Endothelial cell of umbilical vein (primary cell): ENCODE results near the gene CUX1. TPM values are rescaled to one million over a fixed set of nuclear protein-coding genes. Genes with fewer than 3 reads are reported as not detected.

ENCODE experiments used
- BruUV-seq: library from RNA; stranded (reverse); fragments of 400-500 nt; replicated peaks from 2 replicates; lab custom pipeline; 2021; lab: Mats Ljungman, UMichigan
- CTCF ChIA-PET: fragments of 300-600, 350-600 bp; sonication (Branson Sonifier 250); formaldehyde crosslinking; loops from one replicate; lab custom pipeline; 2021; ENCODE audit warnings: antibody characterized with exemption, inconsistent platforms; lab: Charles Lee
- POLR2A ChIA-PET: fragments of 300-600, 350-600 bp; sonication (Branson Sonifier 250); formaldehyde crosslinking; loops from one replicate; lab custom pipeline; 2021; ENCODE audit warnings: antibody characterized with exemption, inconsistent platforms; lab: Charles Lee
- DNase-seq: peaks from one replicate; pipeline ENCODE4 v3.0.0-alpha.2; 2011; ENCODE audit warnings: low read depth, low spot score
- FAIRE-seq: peaks from 2 replicates; lab custom pipeline; 2011; peaks lifted over from hg19 to GRCh38; lab: Jason Lieb, UNC
- H2AFZ ChIP-seq: 2 replicates; pipeline ENCODE4 v1.6.0; 2012; ENCODE audit warnings: low read depth, low read length, control low read depth, inconsistent platforms
- H3K27ac ChIP-seq: 2 replicates; pipeline ENCODE4 v1.5.1; 2011; ENCODE audit warnings: low read depth, mild to moderate bottlenecking, control low read depth, low read length, moderate library complexity; ENCODE audit not compliant: insufficient read depth
- H3K27me3 ChIP-seq, 2 experiments: 2 replicates each; pipeline versions ENCODE4 v1.6.0 to v1.6.1; 2011; ENCODE audit warnings: low read length in 2 of 2, mixed read lengths in 1 of 2; ENCODE audit not compliant: control insufficient read depth in 2 of 2, insufficient read depth in 2 of 2
- H3K36me3 ChIP-seq, 2 experiments: 2 replicates in 1 of 2; 3 replicates in 1 of 2; pipeline ENCODE4 v1.5.1; 2011; ENCODE audit warnings: low read length in 2 of 2, mild to moderate bottlenecking in 1 of 2, moderate library complexity in 1 of 2; ENCODE audit not compliant: control insufficient read depth in 2 of 2, insufficient read depth in 2 of 2; ENCODE audit errors: extremely low read depth in 1 of 2
- H3K4me1 ChIP-seq: 3 replicates; pipeline ENCODE4 v1.5.1; 2011; ENCODE audit warnings: mild to moderate bottlenecking, low read length; ENCODE audit not compliant: control insufficient read depth, insufficient read depth; ENCODE audit errors: extremely low read depth
- H3K4me2 ChIP-seq: 2 replicates; pipeline ENCODE4 v1.6.1; 2011; ENCODE audit warnings: low read length, control low read depth, mixed read lengths; ENCODE audit not compliant: insufficient read depth
- H3K4me3 ChIP-seq, 3 experiments: fragments of 200-600 bp in 1 of 3; sonication (generic), shearing (Covaris generic) in 1 of 3; replicated peaks in 1 of 3; 2 replicates each; pipeline ENCODE4 v1.5.1; 2011 to 2016; ENCODE audit warnings: control low read depth in 3 of 3, low read length in 3 of 3, mild to moderate bottlenecking in 2 of 3, inconsistent platforms in 1 of 3, low read depth in 1 of 3, moderate library complexity in 1 of 3; ENCODE audit not compliant: insufficient read depth in 1 of 3
- H3K79me2 ChIP-seq: 2 replicates; pipeline ENCODE4 v1.6.0; 2012; ENCODE audit warnings: low read length, inconsistent platforms; ENCODE audit not compliant: control insufficient read depth, insufficient read depth
- H3K9ac ChIP-seq: replicated peaks from 2 replicates; pipeline ENCODE3; 2011; ENCODE audit warnings: low read length, control low read depth; ENCODE audit not compliant: insufficient read depth; ENCODE audit errors: extremely low read depth
- H3K9me1 ChIP-seq: replicated peaks from 3 replicates; pipeline ENCODE4 v1.6.0; 2011; ENCODE audit warnings: mild to moderate bottlenecking, low read length; ENCODE audit not compliant: control insufficient read depth, insufficient read depth; ENCODE audit errors: extremely low read depth
- H3K9me3 ChIP-seq: replicated peaks from 2 replicates; pipeline ENCODE4 v1.5.1; 2012; ENCODE audit warnings: low read length, inconsistent platforms; ENCODE audit not compliant: control insufficient read depth, insufficient read depth
- H4K20me1 ChIP-seq: replicated peaks from 2 replicates; pipeline ENCODE3; 2011; ENCODE audit warnings: mild to moderate bottlenecking, low read length; ENCODE audit not compliant: control insufficient read depth, insufficient read depth; ENCODE audit errors: extremely low read depth
- CTCF ChIP-seq, 2 donors: IDR thresholded peaks; 1 replicate in 1 of 2; 2 replicates in 1 of 2; pipeline ENCODE4 v1.5.1; 2011; ENCODE audit warnings: low read length in 2 of 2, mild to moderate bottlenecking in 2 of 2, moderate library complexity in 2 of 2, control low read depth in 1 of 2, inconsistent platforms in 1 of 2, low read depth in 1 of 2; ENCODE audit not compliant: insufficient read depth in 1 of 2; ENCODE audit errors: extremely low read depth in 1 of 2
- EZH2 ChIP-seq: IDR thresholded peaks from 2 replicates; pipeline ENCODE4 v1.6.1; 2012; ENCODE audit warnings: borderline replicate concordance, low read depth, mild to moderate bottlenecking, moderate library complexity, low read length, inconsistent platforms; ENCODE audit not compliant: severe bottlenecking
- FOS ChIP-seq: IDR thresholded peaks from 2 replicates; pipeline ENCODE4 v1.6.1; 2011; ENCODE audit warnings: mild to moderate bottlenecking, low read length, moderate library complexity, borderline replicate concordance; ENCODE audit not compliant: insufficient read depth
- GATA2 ChIP-seq: IDR thresholded peaks from 2 replicates; pipeline ENCODE4 v1.7.0; 2011; ENCODE audit warnings: low read depth, mild to moderate bottlenecking, moderate library complexity, mixed read lengths, low read length; ENCODE audit not compliant: insufficient read length, insufficient read depth
- JUN ChIP-seq: IDR thresholded peaks from 2 replicates; pipeline ENCODE4 v1.6.1; 2011; ENCODE audit warnings: borderline replicate concordance, low read depth; ENCODE audit not compliant: insufficient read length, insufficient read depth
- MAX ChIP-seq: IDR thresholded peaks from 2 replicates; pipeline ENCODE4 v1.6.1; 2011; ENCODE audit not compliant: insufficient read depth, insufficient read length
- MYC ChIP-seq: IDR thresholded peaks from one replicate; pipeline ENCODE4 v1.6.1; 2011; ENCODE audit warnings: mild to moderate bottlenecking, low read depth, low read length
- POLR2A ChIP-seq: IDR thresholded peaks from 2 replicates; pipeline ENCODE4 v1.6.1; 2012; ENCODE audit warnings: low read depth, mild to moderate bottlenecking, control low read depth, low read length
- POLR2AphosphoS5 ChIP-seq: IDR thresholded peaks from 2 replicates; pipeline ENCODE4 v1.6.1; 2012; ENCODE audit warnings: low read depth, mild to moderate bottlenecking, control low read depth, low read length, moderate library complexity; ENCODE audit not compliant: insufficient read depth
- dilution Hi-C: fragments of 300-500 bp; cut with MboI; formaldehyde crosslinking; loops from one replicate; pipeline ENCODE4 v1.15.0; 2019; ENCODE audit warnings: low sequenced_read_pairs; ENCODE audit not compliant: extremely low pct_ligation_motif_present
- intact Hi-C: fragments of 100-400 bp; cut with micrococcal nuclease; formaldehyde crosslinking; loops from one replicate; pipeline ENCODE4 v1.10.0; 2022
- polyA plus RNA-seq, 4 experiments: library from polyadenylated mRNA; depleted of rRNA in 3 of 4; stranded (reverse) in 3 of 4; unstranded in 1 of 4; fragments of >200 nt; gene quantifications; 2 replicates each; pipeline versions ENCODE4 v1.2.1 to v1.2.3, GENCODE V29; 2011 to 2012; ENCODE audit warnings: missing spikeins in 1 of 4
- total RNA-seq: library from RNA; stranded (reverse); gene quantifications from 2 replicates; pipeline ENCODE4 v1.2.3, GENCODE V29; 2021

The CUX1 gene
- total and polyA plus RNA-seq, 2 donors (not counting 3 experiments of a cell fraction or from before 2014, with no cell fraction given): 13.8 to 49.8 TPM

- H3K4me1 ChIP-seq: no peaks in the 10 kb centered on the region
- no peaks in the 10 kb centered on the region for H4K20me1 ChIP-seq
- no TSS peak for BruUV-seq
- no peak overlapping the region for H3K9ac ChIP-seq
- DNase-seq: no peak
- H3K4me2 ChIP-seq: no peak overlapping the region
- no peak overlapping the region for H2AFZ ChIP-seq
- H3K79me2 ChIP-seq: no peaks in the 10 kb centered on the region
- H3K27ac ChIP-seq: no peak overlapping the region
- POLR2A ChIA-PET: no interaction called here
- H3K9me3 ChIP-seq: no peaks in the 10 kb centered on the region
- dilution Hi-C loops: no loop called here
- no peak overlapping the region for H3K4me3 ChIP-seq
- no peaks in the 10 kb centered on the region for H3K9me1 ChIP-seq
- no peak for FAIRE-seq
- CTCF ChIA-PET: no interaction called here
- H3K27me3 ChIP-seq: no peaks in the 10 kb centered on the region
- TF ChIP-seq MYC (no peak), FOS (no peak), JUN (no peak), MAX (no peak), GATA2 (no peak), CTCF (IDR thresholded peaks at IDR 0.05; ENCODE audit: extremely low read depth in 1 of 2, insufficient read depth in 1 of 2, low read depth in 1 of 2, low read length in 2 of 2) (no peak), POLR2AphosphoS5 (no peak), POLR2A (no peak), EZH2 (no peak)
- H3K36me3 ChIP-seq: no peaks in the 10 kb centered on the region
- intact Hi-C loops: no loop called here
Observed at GRCh38 chr7:102255501-102255900, 438.1 kb downstream of the CUX1 start.
